Liver (tissue), 9 donors: ENCODE results near the gene IGF2BP2. TPM values are rescaled to one million over a fixed set of nuclear protein-coding genes. Genes with fewer than 3 reads are reported as not detected.

Experiments
- DNase-seq: peaks from one replicate; pipeline ENCODE4 v3.0.0-alpha.2; 2017; ENCODE audit warnings: low spot score
- H3K27ac ChIP-seq, 2 donors: one replicate each; pipeline ENCODE4 v1.7.0; 2013; ENCODE audit warnings: inconsistent platforms in 2 of 2, low read length in 2 of 2, control low read depth in 1 of 2, low read depth in 1 of 2, mild to moderate bottlenecking in 1 of 2
- H3K27me3 ChIP-seq, 4 donors: one replicate each; pipeline versions ENCODE4 v1.6.1 to v1.7.0; 2013; ENCODE audit warnings: low read length in 3 of 4, inconsistent platforms in 1 of 4, mild to moderate bottlenecking in 1 of 4, moderate library complexity in 1 of 4; ENCODE audit not compliant: control insufficient read depth in 4 of 4, insufficient read depth in 4 of 4
- H3K36me3 ChIP-seq, 4 donors: one replicate each; pipeline versions ENCODE4 v1.6.1 to v1.7.0; 2013; ENCODE audit warnings: low read length in 3 of 4, mild to moderate bottlenecking in 3 of 4, low read depth in 1 of 4, moderate library complexity in 1 of 4; ENCODE audit not compliant: control insufficient read depth in 4 of 4, insufficient read depth in 3 of 4
- H3K4me1 ChIP-seq, 4 donors: one replicate each; pipeline versions ENCODE4 v1.6.1 to v1.7.0; 2013; ENCODE audit warnings: low read length in 3 of 4, mild to moderate bottlenecking in 3 of 4, moderate library complexity in 1 of 4; ENCODE audit not compliant: control insufficient read depth in 4 of 4, insufficient read depth in 4 of 4
- H3K4me3 ChIP-seq, 3 donors: one replicate each; pipeline versions ENCODE4 v1.6.1 to v1.7.0; 2013; ENCODE audit warnings: low read length in 3 of 3, control low read depth in 1 of 3, low read depth in 1 of 3, mild to moderate bottlenecking in 1 of 3
- H3K9ac ChIP-seq, 2 donors: one replicate each; pipeline ENCODE4 v1.7.0; 2013; ENCODE audit warnings: low read length in 2 of 2, mild to moderate bottlenecking in 2 of 2, moderate library complexity in 2 of 2, control low read depth in 1 of 2, low read depth in 1 of 2
- H3K9me3 ChIP-seq, 4 donors: one replicate each; pipeline versions ENCODE4 v1.6.1 to v1.7.0; 2013; ENCODE audit warnings: low read length in 3 of 4; ENCODE audit not compliant: control insufficient read depth in 4 of 4
- ATF3 ChIP-seq: IDR thresholded peaks from 2 replicates; pipeline ENCODE4 v1.6.1; 2016; ENCODE audit warnings: antibody characterized with exemption
- EGR1 ChIP-seq, 2 donors: IDR thresholded peaks; 2 replicates each; pipeline ENCODE4 v1.6.1; 2016 to 2018; ENCODE audit warnings: antibody characterized with exemption in 2 of 2, low read depth in 2 of 2
- GABPA ChIP-seq, 2 donors: IDR thresholded peaks in 1 of 2; conservative IDR thresholded peaks in 1 of 2; 2 replicates each; pipeline ENCODE4 v1.6.1; 2016; ENCODE audit warnings: antibody characterized with exemption in 2 of 2, mild to moderate bottlenecking in 1 of 2, moderate library complexity in 1 of 2
- HNF4G ChIP-seq: IDR thresholded peaks from 2 replicates; pipeline ENCODE4 v1.6.1; 2016; ENCODE audit warnings: antibody characterized with exemption
- JUND ChIP-seq, 2 donors: IDR thresholded peaks; 2 replicates each; pipeline ENCODE4 v1.6.1; 2016; ENCODE audit warnings: antibody characterized with exemption in 2 of 2
- MAX ChIP-seq: IDR thresholded peaks from 2 replicates; pipeline ENCODE4 v1.6.1; 2016; ENCODE audit warnings: antibody characterized with exemption
- NR2F2 ChIP-seq: IDR thresholded peaks from 2 replicates; pipeline ENCODE4 v1.6.1; 2016; ENCODE audit warnings: antibody characterized with exemption
- REST ChIP-seq: IDR thresholded peaks from 2 replicates; pipeline ENCODE4 v1.6.1; 2016; ENCODE audit warnings: antibody characterized with exemption, mild to moderate bottlenecking
- RXRA ChIP-seq, 2 donors: IDR thresholded peaks; 2 replicates each; pipeline ENCODE4 v1.6.1; 2017 to 2018; ENCODE audit warnings: antibody characterized with exemption in 2 of 2, mild to moderate bottlenecking in 1 of 2
- SP1 ChIP-seq: IDR thresholded peaks from 2 replicates; pipeline ENCODE4 v1.6.1; 2018; ENCODE audit warnings: antibody characterized with exemption, mild to moderate bottlenecking
- TAF1 ChIP-seq: conservative IDR thresholded peaks from 2 replicates; pipeline ENCODE4 v1.6.1; 2016; ENCODE audit warnings: antibody characterized with exemption, mild to moderate bottlenecking
- YY1 ChIP-seq: IDR thresholded peaks from 2 replicates; pipeline ENCODE4 v1.6.1; 2016; ENCODE audit warnings: antibody characterized with exemption, mild to moderate bottlenecking
- ZBTB33 ChIP-seq: IDR thresholded peaks from 2 replicates; pipeline ENCODE4 v1.6.1; 2016; ENCODE audit warnings: antibody characterized with exemption
- WGBS: extraction: QIAGEN DNeasy Blood & Tissue Kit; methylation state at CpG from one replicate; pipeline ENCODE4 v1.1.7; 2013; 5-methylcytosine and 5-hydroxymethylcytosine counted together
- polyA plus RNA-seq, 2 donors: library from polyadenylated mRNA; stranded (reverse) in 1 of 2; unstranded in 1 of 2; fragments of 200-250 nt in 1 of 2; fragments of >200 nt in 1 of 2; fragmentation: Nextera tagmentation in 1 of 2; extraction: Ambion mirVana in 1 of 2; gene quantifications; one replicate each; pipeline versions ENCODE4 v1.2.1 to v1.2.3, GENCODE V29; 2013 to 2015
- total RNA-seq, 2 donors: library from RNA; depleted of rRNA; stranded (reverse); fragments of >200 nt; gene quantifications; one replicate each; pipeline ENCODE4 v1.2.3, GENCODE V29; 2014
- donor health status: healthy.
- donor health status: healthy.
- donor health status: healthy.
- donor health status: healthy.
- donor health status: healthy.

IGF2BP2 gene
- total and polyA plus RNA-seq, 4 donors, result 0.67 to 35.0 (median 1.7) TPM

DNA sequence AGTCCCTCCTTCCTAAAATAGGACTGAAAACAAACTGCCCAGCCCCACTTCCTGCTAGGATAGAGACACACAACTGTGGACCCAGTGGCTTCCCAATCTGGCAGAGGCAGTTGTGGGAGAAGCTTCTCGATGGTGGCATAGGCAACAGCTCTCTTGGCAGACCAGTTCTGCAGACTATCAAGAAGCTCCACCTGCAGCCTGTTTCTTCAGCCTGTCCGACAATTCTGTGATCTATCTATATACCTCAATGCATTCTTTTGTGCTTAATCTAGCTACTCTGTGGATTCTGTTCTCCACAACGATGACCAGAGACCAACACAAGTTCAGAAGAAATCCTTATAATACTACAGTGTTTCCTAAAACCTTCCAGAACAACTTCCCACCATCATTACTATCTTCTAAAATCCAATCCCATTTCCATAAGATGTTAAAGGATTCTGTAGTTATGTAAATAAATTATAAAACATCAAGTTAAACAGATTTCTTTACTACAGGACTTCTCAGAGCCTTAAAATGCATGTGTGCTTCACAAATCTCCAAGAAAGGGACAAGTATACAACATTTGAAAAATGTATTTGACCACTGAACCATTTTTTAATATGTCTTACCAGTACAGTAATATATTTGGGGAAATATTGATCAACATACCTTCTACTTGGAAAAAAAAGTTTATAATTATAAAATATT, 57.7 kb downstream of the IGF2BP2 start:
- Histone ChIP-seq H3K27ac (no peak overlapping the region), H3K27me3 (peaks cover 0 to 8% (median 0%) of the 10 kb centered on the region in 4 donors), H3K4me1 (no peaks in the 10 kb centered on the region), H3K36me3 (no peaks in the 10 kb centered on the region), H3K9ac (no peak overlapping the region), H3K9me3 (no peaks in the 10 kb centered on the region), H3K4me3 (no peak overlapping the region)
- DNase-seq, result no peak
- TF ChIP-seq YY1, result no peak
- TF ChIP-seq NR2F2, result no peak
- TF ChIP-seq MAX, result no peak
- no peak for TF ChIP-seq JUND (IDR thresholded peaks at IDR 0.05)
- TF ChIP-seq GABPA (IDR thresholded peaks at IDR 0.05 in 1 of 2, conservative IDR thresholded peaks at IDR 0.05 in 1 of 2), result no peak
- no peak for TF ChIP-seq SP1
- no peak for TF ChIP-seq ZBTB33
- 67% methylated on average over 3 of the region's 3 CpGs for WGBS

DNA sequence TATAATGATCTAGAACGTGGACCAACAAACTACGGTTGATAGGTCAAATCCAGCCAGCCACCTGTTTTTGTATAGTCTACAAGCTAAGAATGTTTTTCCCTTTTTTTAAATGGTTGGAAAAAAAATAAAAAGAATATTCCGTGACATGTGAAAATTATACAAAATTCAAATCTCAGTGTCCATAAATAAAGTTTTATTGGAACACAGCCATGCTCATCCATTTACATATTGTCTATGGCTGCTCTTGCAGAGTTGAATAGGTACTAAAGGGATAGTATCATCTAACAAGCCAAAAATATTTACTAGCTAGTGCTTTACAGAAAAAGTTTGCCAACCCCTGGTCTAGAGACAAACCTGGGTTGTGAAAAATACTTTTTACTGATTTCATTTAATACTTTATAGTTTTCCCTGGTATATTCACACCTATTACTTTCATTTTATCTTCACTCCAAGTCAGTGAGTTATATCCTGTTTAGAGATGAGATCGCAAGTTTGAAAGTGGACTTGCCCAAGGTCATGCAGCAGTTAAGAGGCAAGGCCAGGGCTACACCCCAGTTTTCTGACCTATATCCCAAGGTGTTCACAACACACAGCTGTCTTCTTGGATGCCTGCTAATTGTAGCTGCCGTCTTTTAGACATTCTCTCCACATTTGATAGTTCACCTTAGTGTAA, 58.4 kb downstream of the IGF2BP2 start:
- Histone ChIP-seq H3K27me3 (peaks cover 0 to 8% (median 0%) of the 10 kb centered on the region in 4 donors), H3K4me3 (no peak overlapping the region), H3K9me3 (no peaks in the 10 kb centered on the region), H3K27ac (no peak overlapping the region), H3K9ac (no peak overlapping the region), H3K4me1 (no peaks in the 10 kb centered on the region), H3K36me3 (no peaks in the 10 kb centered on the region)
- TF ChIP-seq ATF3, result no peak
- TF ChIP-seq YY1, result no peak
- no peak for TF ChIP-seq ZBTB33
- no peak for TF ChIP-seq EGR1 (IDR thresholded peaks at IDR 0.05; ENCODE audit: low read depth in 2 of 2)
- no peak for TF ChIP-seq HNF4G
- TF ChIP-seq TAF1, result no peak
- TF ChIP-seq REST, result no peak
- TF ChIP-seq RXRA (IDR thresholded peaks at IDR 0.05), result no peak
- no peak for TF ChIP-seq GABPA (IDR thresholded peaks at IDR 0.05 in 1 of 2, conservative IDR thresholded peaks at IDR 0.05 in 1 of 2)
- no peak for TF ChIP-seq JUND (IDR thresholded peaks at IDR 0.05)
- 74% methylated on average over 5 of the region's 5 CpGs for WGBS
- no peak for DNase-seq
